ENCODE data around the gene SLC9C1.

GRCh38 chr3:112129925-112130637 lies 163.9 kb downstream of the SLC9C1 start:
- TF ChIP-seq ZNF740 (CRISPR knock-in tag; IDR thresholded peaks at IDR 0.05) (no peak), ZNF740 (tag; IDR thresholded peaks at IDR 0.05) (no peak), E2F1 (CRISPR knock-in tag; IDR thresholded peaks at IDR 0.05) (no peak), CTCF (IDR thresholded peaks at IDR 0.05 in 2 of 3, conservative IDR thresholded peaks at IDR 0.05 in 1 of 3; ENCODE audit: insufficient read depth in 2 of 3, low read depth in 1 of 3, low read length in 3 of 3) (no peak), MED1 (CRISPR knock-in tag; IDR thresholded peaks at IDR 0.05; ENCODE audit: borderline replicate concordance) (no peak), FOXP1 (CRISPR knock-in tag; IDR thresholded peaks at IDR 0.05) (no peak)
